GM19193 (cell line): Measurements from ENCODE around the gene ADGRL3.

Experiments used
- POLR2A ChIP-seq: IDR thresholded peaks from 4 replicates; pipeline ENCODE4 v1.6.1; 2011; ENCODE audit not compliant: insufficient read depth, insufficient read length; ENCODE audit errors: extremely low read depth

The ADGRL3 gene

DNA sequence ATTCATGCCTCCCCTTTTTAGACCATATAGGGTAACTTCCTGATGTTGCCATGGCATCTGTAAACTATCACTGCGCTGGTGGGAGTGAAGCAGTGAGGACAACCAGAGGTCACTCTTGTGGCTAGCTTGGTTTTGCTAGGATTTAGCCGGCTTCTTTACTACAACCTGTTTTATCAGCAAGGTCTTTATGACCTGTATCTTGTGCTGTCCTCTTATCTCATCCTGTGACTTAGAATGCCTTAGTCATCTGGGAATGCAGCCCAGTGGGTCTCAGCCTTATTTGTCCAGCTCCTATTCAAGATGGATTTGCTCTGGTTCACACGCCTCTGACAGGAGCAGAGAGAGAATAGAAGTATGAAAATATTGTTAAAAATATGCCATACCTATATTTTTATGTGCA is 355.7 kb downstream of the ADGRL3 start:
- no peak for TF ChIP-seq POLR2A

DNA sequence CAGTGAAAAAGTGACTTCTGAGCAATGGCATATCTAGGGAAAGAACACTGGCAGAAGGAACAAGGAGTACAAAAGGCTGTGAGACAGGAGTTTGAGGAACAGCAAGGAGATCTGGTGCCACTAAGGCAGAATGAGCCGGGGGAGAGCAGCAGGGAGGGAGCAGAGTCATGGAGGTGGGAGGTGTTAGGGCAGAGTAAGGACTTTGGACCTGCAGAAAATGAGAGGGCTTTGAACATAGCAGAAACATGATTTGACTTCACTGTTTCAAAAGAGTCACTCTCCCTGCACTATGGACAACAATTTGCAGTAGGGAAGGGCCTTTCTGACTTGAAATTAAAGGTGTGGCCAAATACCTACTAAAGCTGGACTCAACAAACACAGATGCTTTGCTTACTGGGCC is 356.2 kb downstream of the ADGRL3 start:
- TF ChIP-seq POLR2A = no peak

DNA sequence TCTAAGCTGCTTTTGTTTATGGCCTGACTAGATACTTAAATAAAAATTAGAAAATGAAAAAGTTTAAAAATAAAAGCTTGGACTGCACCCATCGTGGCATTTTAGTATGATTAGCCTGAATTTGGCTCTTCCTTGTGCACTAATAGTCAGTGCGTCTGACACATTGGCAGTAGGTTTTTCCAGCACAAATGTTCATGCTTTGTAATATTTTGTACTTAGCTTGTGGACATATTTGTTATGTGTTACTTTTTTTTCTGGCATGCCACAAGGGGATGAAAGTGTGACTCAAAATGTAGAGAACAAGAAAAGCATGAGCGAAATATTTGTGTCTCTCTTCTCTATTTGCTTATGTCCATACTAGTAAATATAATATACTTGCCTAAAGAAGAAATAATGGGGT is 359.3 kb downstream of the ADGRL3 start:
- TF ChIP-seq POLR2A = no peak

DNA sequence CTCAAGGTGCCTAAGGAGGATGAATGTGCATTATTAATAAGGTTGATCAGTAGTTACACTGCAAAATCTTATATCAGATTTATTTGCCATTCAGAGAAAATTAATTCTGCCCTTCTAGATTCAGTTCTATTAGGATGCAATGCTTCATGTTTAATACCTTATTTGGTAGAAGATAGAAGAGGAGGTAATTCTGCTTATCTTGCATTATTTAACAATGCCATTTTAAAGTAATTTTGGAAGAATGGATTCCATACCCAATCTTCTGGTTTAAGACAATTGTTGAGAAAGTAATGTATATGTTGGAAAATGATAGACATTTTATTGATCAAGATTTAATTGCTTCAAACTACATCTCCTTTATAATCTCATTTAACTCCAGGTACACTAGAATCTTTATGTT is 360.9 kb downstream of the ADGRL3 start:
- TF ChIP-seq POLR2A = no peak

DNA sequence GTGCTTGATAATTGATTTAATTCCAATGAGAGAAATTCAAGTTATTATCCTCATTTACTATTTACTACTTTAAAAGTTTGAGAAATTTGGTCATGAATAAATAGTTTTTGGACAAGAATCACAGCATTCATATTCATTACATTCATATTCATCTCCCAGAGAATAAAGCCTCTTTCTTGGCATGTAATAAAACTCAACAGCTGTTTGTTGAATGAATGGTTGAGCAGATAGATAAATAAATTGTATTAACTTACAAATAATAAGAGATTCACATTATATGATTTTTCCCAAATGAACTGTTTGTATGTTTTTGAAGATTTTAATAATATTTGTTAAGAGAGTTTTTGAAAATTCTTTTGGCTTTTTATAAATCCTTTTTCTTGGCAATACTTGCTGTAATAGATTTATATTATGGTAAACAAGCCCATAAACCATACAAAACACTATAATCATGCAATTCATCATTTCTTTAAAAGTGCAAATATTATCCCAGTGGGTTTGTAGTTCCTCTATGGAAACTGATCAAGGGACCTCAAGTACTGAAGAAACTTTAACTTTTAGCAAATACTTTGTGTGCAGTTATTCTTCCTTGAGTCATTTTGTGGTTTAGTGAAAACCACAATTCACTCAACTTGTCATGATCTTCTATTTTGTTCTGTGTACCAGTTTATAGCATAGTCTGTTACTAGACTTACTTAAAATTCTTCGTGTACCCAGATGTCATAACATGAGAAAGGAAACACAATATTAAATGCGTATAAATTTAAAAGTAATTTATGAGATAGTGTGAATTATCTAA is 371.8 kb downstream of the ADGRL3 start:
- TF ChIP-seq POLR2A = no peak

DNA sequence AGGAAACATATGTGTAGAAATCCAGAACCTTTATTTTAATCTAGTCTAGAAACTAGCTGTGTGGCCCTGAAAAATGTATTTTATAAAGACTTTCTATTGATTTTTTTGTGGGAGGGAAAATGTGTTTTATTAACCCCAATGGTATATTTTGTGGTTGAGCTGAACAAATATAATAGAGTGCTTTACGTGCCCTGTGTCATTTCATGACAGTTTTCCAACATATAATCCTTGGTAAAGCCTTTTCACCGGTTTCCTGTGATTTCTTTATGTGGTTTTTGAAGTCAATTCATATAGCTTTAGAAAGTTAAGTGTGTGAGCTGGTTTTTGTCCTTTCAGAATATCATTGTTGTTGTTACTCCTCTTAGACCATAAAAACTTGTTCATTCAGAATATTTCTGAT is 375.7 kb downstream of the ADGRL3 start:
- no peak for TF ChIP-seq POLR2A

DNA sequence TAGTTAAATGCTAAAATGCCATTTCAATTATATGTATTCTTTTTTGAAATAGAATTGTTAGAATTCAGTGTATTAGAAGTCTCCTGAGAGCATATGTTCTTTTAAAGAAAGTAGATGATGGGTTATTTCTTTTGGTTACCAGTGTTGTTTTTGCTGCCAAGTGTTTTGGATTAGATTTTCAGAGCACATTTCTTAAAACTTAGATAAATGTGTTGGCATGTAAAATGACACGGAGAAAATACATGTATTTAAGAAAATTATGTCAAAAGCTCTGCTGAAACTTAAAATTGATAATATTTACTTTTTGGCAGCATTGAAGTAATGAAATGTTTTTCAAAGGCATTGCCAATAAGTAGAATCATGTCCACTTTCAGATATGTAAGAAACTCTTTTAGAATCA is 379.7 kb downstream of the ADGRL3 start:
- TF ChIP-seq POLR2A = no peak

DNA sequence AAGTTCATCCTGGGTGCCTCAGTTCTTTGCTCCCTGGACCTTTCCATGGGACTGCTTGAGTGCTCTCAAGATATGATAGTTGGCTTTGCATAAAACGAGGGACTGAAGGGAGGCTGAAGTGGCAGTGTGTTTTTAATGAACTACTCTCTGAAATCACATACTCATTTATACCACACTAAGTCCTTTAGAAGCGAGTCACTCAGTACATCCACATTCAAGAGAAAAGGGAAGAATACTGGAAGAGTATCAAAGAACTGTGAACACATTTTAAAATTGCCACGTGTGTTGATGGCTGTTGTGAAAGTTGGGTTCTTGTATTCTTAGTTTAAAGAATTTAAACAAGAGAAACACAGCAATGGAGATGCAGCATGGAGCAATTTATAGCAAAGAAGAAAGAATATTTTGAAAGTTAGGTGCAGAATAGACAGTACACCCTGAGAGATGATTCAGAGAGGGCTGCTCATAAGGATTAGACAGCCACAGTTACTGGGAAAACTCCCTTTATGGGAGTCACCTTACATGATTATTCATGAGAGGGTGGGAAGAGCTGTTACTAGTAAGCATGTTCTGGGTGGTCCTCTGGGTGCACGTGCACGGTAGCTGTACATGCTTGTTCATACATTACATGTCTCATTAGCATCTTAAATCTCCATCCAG is 380.7 kb downstream of the ADGRL3 start:
- no peak for TF ChIP-seq POLR2A

DNA sequence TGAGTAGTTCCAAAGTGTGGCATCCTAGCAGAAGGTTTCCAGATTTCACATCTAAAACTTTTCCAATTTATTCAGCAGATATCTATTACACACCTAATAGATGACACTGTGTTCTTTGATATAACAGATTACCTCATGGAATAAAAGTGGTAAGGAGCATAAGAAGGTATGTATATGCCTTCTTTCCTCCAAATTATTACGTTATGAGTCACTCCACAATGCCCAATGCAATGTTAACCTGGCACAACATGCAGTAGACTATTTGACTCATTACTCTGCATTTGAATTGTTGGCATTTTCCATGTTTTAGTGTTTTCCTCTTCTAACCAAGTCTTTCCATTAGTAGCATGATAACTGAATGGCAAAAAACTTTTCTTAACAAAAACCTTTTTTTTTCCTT is 383.6 kb downstream of the ADGRL3 start:
- no peak for TF ChIP-seq POLR2A

DNA sequence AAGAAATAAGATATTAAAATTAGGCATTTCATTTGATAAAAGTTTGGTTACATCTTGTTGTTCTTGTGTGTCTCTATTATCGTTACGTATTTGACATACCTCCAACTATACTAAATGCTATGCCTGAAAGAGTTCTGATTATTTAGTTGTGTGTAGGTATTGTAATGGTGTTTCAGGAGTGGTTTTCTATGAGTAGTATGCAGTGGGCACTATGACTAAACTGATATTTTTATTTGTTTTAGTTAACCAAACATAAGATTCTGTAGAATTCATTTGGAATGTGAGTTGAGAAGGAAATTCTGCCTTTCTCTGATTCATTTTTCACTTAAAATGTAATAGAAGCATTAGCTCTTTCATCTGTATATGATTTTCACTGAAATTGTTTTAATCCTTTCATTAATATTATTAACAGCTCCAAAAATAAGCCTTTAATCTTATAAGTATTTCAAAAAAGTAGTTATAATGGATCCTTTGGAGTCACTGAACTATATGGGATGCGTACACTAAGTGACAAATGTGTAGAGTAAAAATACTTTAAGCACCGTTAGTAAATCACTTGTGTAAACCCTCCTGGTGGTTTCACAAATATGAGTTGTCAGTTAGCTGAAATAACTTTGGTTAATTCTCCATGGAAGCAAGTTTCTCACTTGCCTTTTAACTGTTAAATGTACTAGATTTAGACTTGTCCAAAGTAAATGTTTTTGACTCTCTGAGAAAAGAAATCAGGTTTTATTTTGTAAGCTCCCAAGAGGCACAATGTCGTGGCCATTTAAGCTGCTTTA is 388.7 kb downstream of the ADGRL3 start:
- no peak for TF ChIP-seq POLR2A

DNA sequence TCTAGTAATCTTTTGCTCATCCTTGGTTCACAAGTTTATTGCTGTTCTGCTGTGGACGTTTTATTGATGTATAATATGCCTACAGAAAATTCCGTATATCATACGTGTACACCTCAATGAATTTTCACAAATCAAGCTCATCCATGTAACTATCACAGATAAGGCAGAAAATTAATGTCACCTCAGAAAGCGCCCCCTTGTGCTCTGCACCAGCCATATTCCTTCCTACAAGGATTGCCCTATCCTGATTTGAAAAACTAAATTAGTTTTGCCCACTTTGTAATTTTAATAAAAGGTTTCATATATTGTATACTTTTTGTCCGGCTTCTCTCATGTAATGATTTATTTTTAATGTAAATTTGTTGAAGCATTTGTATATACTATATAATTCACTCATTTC is 390.8 kb downstream of the ADGRL3 start:
- TF ChIP-seq POLR2A = no peak

DNA sequence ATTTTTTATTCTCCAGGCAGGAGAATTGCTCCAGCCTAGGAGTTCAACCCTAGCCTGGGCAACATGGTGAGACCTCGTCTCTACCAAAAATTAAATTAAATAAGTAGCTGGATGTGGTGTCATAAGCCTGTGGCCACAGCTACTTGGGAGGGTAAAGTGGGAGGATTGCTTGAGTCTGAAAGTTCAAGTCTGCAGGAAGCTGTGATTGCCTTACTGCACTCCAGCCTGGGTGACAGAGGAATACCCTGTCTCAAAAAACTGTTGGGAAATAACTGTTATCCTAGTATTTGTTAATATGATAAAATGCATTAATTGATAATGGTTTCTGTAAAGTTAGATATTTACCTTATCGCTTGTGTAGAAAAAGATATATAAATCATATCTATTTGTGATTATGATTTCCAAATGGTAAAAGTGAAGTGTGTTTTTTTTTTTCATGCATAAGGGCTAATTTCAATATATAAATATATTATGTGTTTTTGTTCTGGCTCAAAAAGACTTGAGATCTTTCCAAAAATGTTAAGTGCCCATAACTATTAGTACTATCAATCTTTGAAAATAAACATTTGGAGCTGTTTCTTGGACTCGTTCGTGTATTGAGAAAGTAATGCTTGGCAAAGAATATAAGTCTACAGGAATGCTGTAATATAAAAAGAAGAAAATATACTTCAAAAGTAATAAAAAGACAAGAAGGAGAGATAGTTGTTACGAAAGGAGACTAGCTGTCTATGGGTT is 396.6 kb downstream of the ADGRL3 start:
- no peak for TF ChIP-seq POLR2A

DNA sequence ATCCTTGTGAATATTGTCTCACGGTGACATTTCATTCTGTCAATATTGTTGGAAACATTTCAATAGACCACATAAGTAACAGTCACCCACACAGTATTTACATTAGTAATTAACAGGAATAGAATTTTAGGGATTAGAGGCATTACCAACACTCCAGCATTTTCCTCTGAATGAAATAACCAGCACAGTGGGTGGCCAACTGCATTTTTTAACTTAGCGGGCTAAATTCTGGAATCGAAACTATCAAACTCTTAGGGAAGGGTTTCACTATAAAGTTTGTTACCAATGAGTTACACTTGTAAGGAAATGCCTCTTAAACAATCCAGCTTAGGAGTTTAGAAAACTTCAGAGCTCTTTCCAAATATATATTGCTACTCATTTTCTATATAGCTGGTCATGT is 403.0 kb downstream of the ADGRL3 start:
- no peak for TF ChIP-seq POLR2A

DNA sequence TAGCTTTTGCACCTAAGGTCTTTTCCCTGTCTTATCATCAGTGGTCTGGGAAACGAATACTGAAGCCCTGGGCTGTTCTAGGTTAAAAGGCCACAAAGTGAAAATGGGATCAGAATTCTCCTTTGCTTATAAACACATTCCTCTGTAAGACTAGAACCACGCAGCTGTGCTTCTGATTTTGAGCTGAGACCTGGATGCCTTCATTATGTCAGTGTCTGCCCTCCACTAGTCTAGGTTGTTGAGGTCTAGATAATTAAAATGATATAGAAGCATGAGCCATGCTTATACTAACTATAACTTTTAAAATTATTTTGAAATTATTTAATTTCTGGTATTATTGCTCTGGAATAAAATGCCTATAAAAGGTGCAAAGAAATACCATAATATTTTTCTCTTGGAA is 403.9 kb downstream of the ADGRL3 start:
- TF ChIP-seq POLR2A = no peak

DNA sequence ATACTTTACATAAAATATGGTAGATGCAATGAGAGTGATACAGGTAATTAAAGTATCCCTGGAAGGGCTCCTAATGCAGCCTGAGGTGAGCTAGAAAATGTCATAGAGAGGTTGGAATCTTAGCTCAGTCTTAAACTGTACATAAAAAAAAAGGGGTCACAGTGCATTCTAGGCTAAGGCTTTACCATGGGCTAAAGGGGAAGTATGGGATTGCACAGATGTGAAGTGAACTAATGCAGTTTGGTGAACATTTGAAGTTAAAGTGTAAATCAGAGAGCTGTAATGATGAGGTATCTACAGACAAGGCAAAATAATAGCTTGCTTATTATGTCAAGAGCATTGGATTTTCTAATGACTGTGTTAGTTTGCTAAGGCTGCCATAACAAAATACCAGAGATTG is 405.9 kb downstream of the ADGRL3 start:
- no peak for TF ChIP-seq POLR2A

DNA sequence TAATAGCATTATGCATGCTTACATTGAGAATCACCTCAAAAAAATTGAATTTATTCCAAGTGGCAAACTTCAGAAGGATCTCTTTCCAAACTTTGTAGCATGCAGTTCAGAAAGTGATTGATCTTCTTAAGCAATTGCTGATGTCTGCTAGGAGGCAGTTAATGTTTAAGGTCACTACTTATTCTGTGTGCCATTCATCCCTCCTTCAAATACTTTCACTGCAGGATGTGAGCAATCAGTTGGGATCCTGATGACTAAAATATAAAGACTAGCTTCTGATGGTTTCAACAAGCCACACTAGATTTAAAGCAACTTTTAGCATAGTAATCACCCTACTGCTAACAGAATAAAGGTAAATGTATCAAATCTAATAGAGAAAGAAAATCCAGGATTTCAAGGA is 414.1 kb downstream of the ADGRL3 start:
- no peak for TF ChIP-seq POLR2A

DNA sequence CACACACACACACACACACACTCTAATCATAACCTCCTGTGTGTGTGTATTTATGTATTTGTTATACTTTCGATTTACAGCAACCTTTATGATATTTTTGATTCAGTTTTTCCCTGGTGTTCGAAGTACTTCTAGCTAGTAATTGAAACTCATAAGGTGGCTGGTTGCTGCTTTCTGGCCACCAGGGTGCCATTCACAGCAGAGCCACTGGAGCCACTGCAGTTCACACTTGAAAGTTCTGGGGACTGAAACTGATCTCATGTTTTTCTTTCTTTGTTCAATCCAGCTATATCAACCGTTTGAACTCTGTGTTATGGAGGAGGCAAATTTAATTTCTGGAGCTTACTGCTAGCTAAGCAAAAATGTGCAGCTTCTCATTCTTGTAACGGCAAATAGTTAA is 419.4 kb downstream of the ADGRL3 start:
- TF ChIP-seq POLR2A = no peak
